OCI-M1 (cell line): ENCODE measurements around the gene SLC7A14.

Experiments used
- DNase-seq: peaks from one replicate; lab custom pipeline; 2025; lab: John Stamatoyannopoulos, UW

The SLC7A14 gene

DNA sequence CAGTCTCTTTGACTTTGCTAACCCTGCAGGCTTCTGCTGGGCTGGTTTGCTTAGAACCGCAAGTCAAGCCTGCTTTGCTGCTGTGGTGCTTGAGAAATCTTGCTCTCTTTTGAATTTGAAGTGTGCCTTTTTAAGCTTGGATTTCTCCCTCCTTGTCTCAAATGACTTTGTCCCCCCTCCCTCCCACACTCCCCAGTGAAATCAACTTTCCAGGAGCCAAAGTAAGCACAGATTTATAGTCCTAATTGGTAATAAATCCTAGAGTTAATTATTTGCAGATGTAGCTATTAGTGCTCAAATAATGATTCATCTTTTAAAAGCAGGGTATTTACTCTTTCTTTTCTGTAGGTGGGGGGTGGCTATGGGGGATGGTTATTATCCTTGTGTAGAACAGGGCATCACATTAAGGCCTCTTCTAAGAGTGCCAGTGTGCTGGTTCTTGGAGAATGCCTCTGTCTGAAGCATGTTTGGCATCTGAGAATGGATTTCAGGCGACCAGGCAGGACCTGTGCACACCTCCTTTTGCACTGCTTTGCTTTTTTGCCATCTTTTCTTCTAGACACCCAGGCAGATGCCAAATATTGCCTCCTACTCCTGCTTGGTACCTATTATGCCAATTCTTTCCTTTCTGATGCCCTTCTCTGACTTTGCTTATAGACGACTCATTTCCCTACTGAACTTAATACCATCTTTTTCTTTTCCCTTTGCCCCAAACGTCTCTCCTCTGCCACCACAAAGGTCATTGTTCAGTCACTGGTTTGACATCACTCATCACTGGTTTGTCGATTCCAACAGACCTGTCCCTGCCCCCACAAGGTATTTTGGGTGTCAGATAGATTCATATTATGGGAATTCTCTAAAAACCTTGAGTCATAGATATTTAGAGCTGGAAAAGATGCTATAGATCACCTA, 116.5 kb downstream of the SLC7A14 start:
- DNase-seq, result no peak

DNA sequence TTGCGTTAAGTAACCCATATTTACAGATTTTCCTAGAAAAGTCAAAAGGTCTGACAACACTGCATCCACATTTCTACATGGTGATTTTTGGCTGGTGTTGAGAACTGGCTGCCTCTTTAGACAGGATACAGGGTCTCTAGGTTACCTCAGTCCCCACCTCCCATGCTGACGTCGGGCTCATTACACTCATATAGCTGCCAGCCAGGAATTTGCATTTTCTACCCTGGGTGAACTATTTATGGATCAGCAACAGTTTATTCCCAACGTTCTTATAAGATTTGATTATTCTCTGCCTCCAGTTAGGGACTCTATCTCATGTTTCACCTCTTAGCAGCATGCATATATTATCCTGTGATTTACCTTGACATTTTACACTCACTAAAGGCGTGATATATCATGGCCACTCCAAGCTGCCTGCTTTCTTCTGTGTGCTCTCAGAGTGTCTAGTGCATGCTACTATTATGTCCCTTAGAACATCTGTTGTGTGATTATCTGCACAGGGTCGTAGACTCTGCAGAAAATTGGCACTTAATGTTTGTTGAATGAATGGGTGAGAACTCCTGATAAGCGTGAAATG, 118.2 kb downstream of the SLC7A14 start:
- no peak for DNase-seq

- no peak for DNase-seq
Observed at GRCh38 chr3:170467007-170467406, 118.9 kb downstream of the SLC7A14 start.

- no peak for DNase-seq
Observed at GRCh38 chr3:170465955-170466354, 119.9 kb downstream of the SLC7A14 start.

- DNase-seq, result no peak
Observed at GRCh38 chr3:170463011-170463410, 122.9 kb downstream of the SLC7A14 start.

DNA sequence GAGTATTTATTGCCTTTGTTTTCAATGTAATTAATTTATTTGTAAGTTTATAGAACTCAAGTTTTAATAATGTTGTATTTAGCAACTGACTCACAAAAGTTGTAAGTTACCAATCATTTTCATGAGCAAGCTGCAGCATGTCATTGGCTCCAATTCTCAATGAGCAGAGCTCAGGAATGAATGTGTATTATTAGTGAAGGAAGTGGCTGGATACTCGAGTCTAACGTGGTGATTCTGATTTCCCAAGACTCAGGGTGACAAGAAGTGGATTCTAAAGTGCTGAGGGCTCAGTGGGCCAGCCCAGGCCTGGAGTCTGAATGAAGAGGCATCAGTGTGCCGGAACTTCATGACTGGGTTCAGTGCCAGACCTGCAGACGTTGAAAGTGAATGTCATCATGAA, 127.6 kb downstream of the SLC7A14 start:
- DNase-seq, result no peak

DNA sequence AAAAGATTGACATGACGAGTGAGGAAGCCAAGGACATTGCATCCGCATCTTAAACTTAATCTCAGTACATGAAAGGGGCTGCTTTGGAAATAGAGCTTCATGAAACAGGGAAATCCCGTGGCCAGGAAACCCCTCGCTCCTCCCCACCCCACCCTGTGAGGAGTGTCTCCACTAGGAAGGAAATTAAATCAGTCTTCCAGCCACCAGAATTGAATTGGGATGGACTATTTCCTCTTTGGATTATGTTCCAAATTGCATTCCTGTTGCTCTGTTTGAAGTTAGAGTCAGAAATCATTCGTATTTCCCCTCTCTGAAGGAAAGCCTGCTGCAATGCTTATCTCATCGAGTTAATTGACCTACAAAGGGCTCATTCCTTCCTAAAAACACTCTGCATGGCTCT, 131.4 kb downstream of the SLC7A14 start:
- DNase-seq, result no peak

GRCh38 chr3:170450039-170450438, 135.8 kb downstream of the SLC7A14 start:
- DNase-seq, result no peak

GRCh38 chr3:170448584-170448983, 137.3 kb downstream of the SLC7A14 start:
- DNase-seq, result no peak

DNA sequence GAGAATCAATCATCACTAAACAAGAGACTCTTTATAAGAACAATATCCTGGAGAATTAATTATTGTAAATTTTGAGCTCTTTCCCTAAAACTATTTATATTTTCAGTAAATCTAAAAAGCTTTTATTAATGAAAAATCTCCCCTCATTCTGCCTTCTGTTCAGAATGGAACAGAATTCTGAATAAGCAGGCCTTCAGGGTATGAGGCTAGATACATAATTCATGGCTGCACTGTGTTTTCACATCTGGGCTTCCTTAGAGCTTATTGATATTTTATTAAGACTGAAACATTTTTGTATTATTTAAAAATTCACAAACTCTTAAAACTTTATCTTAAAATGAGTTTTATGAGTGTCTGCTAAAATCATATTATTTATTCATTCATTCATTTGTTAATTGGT, 142.4 kb downstream of the SLC7A14 start:
- no peak for DNase-seq

GRCh38 chr3:170442947-170443346, 142.9 kb downstream of the SLC7A14 start:
- no peak for DNase-seq

GRCh38 chr3:170441412-170441811, 144.5 kb downstream of the SLC7A14 start:
- no peak for DNase-seq

- no peak for DNase-seq
Observed at GRCh38 chr3:170440344-170440743, 145.5 kb downstream of the SLC7A14 start.

GRCh38 chr3:170438836-170439235, 147.0 kb downstream of the SLC7A14 start:
- DNase-seq, result no peak

DNA sequence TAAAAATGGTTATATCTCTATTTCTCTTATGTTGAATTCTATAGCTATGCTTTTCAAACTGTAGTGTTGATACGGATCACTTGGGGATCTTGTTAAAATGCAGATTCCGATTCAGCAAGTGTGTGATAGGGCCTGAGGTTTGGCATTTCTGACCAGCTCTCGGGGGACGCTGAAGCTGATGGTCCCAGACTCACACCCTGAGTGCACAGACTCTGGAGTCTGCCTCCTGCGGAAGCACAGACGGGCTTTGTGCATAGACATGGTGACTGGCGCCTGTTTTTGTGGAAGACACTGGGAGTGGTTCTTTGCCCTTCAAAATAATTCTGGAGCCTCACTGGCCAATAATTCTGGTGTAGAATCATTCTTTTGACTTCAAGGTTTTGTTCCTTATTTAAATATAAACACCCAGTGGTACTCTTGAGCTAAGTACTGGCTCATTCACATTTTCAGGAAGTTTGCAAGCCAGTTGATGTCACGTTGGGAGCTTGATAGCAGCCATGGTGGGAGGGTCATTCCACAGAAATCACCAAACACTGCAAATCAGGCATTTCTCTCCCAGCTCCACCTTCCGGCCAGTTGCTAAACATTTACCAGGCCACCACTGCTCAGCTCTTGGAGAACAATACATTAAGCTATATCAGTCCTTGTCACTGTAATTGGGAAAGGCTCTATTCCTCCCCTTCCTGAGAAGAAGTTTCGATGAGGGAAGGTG, 148.0 kb downstream of the SLC7A14 start:
- DNase-seq, result peak; percentile 21

- DNase-seq, result no peak
Observed at GRCh38 chr3:170437176-170437575, 148.7 kb downstream of the SLC7A14 start.

- DNase-seq, result no peak
Observed at GRCh38 chr3:170436697-170437096, 149.2 kb downstream of the SLC7A14 start.

GRCh38 chr3:170432416-170432815, 153.5 kb downstream of the SLC7A14 start:
- DNase-seq, result no peak

GRCh38 chr3:170431054-170431453, 154.8 kb downstream of the SLC7A14 start:
- no peak for DNase-seq

- DNase-seq, result no peak
Observed at GRCh38 chr3:170429050-170429449, 156.8 kb downstream of the SLC7A14 start.

DNA sequence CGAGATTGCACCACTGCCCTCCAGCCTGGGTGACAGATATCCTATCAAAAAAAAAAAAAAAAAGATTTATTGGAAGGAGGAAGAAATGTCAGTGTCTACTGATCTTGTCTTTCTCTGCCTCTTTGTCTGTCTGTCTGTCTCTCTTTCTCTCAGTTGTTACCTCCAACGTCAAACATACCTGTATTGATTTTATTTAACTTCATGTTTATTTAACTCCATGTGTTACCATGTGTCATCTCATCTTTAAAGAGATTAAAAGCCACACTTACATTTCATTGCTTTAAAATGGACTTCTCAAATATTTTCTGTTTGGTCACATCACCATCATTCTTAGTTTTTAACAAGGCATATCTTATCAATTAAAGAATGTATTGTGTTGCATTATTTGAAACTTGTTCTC, 157.8 kb downstream of the SLC7A14 start:
- DNase-seq, result no peak

DNA sequence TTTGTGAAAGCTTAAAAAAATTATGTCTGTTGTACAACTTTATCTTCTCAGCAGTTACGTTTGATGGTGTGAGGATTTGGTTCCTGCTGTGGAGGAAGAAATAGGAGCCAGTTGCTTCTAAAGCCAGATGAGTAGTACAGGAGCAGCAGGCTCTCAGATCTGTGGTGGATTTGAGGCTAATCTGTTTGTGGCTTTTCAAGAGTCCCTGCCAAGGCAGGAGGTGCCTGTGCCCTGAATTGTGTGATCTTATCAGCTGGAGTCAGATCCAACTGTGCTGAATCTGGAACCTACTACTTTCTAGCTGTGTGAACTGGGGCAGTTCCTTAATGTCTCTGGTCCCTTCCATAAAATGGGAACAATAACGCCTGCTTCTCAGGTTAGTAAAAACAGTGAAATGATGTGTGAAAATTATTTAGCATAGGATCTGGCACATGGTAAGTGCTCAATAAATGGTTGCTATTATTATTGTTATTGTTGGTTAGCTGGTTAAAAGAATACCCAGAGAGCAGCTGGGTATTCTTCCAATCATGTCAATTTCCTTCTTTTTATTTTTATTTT, 159.6 kb downstream of the SLC7A14 start:
- DNase-seq, result peak; percentile 16
